ENCODE data around the gene NAA10.

Gene NAA10

GRCh38 chrX:153906126-153906917 lies 28.5 kb downstream of the NAA10 start:
- DNase-seq = peak; percentile 31

GRCh38 chrX:153905481-153906095 lies 29.2 kb downstream of the NAA10 start:
- DNase-seq = no peak

GRCh38 chrX:153903991-153904957 lies 30.6 kb downstream of the NAA10 start, which contains the start of gene AVPR2:
AVPR2 (plus strand) TSS chrX:153904673; CDS start chrX:153905146, 473 bp downstream.
- DNase-seq = no peak

GRCh38 chrX:153903238-153903980 lies 31.4 kb downstream of the NAA10 start:
- no peak for DNase-seq

GRCh38 chrX:153902385-153902784 lies 32.5 kb downstream of the NAA10 start:
- DNase-seq = no peak

- DNase-seq = no peak
Measured at GRCh38 chrX:153901753-153902140, 33.1 kb downstream of the NAA10 start.

- DNase-seq = peak; percentile 74
Measured at GRCh38 chrX:153900831-153901752, 33.7 kb downstream of the NAA10 start.

GRCh38 chrX:153897899-153898298 lies 36.9 kb downstream of the NAA10 start:
- no peak for DNase-seq

- no peak for DNase-seq
Measured at GRCh38 chrX:153889123-153889522, 45.7 kb downstream of the NAA10 start.

GRCh38 chrX:153888344-153888743 lies 46.5 kb downstream of the NAA10 start:
- DNase-seq = no peak

GRCh38 chrX:153887385-153887784 lies 47.5 kb downstream of the NAA10 start:
- DNase-seq = no peak

GRCh38 chrX:153886915-153887314 lies 47.9 kb downstream of the NAA10 start:
- no peak for DNase-seq

GRCh38 chrX:153885968-153886903 lies 48.6 kb downstream of the NAA10 start, which contains the start of gene L1CAM:
L1CAM (minus strand) TSS chrX:153886173; CDS start chrX:153875836, 10,337 bp downstream.
- DNase-seq = peak; percentile 28

GRCh38 chrX:153885208-153885787 lies 49.5 kb downstream of the NAA10 start:
- DNase-seq = no peak

GRCh38 chrX:153884590-153884989 lies 50.2 kb downstream of the NAA10 start:
- no peak for DNase-seq

- no peak for DNase-seq
Measured at GRCh38 chrX:153884136-153884535, 50.7 kb downstream of the NAA10 start.

- DNase-seq = no peak
Measured at GRCh38 chrX:153883163-153883843, 51.5 kb downstream of the NAA10 start.

GRCh38 chrX:153882557-153882956 lies 52.3 kb downstream of the NAA10 start:
- DNase-seq = no peak

GRCh38 chrX:153882086-153882498 lies 52.7 kb downstream of the NAA10 start:
- no peak for DNase-seq

Data from CD4-positive, alpha-beta T cell treated with Interleukin-12 subunit alpha and Interleukin-12 subunit beta, for 1 hour (primary cell).